BE2C (cell line): ENCODE measurements around the gene PLEKHD1.

Source experiments
- DNase-seq: peaks from one replicate; pipeline ENCODE4 v3.0.0-alpha.2; 2020
- H3K27me3 ChIP-seq: fragments of 250-450 bp; sonication (Bioruptor Pico); 2 replicates; pipeline ENCODE4 v1.5.1; 2020; ENCODE audit warnings: mild to moderate bottlenecking
- H3K36me3 ChIP-seq: fragments of 250-450 bp; sonication (Bioruptor Pico); 2 replicates; pipeline ENCODE4 v1.5.1; 2020; ENCODE audit warnings: mild to moderate bottlenecking
- H3K4me1 ChIP-seq: fragments of 250-450 bp; sonication (Bioruptor Pico); 2 replicates; pipeline ENCODE4 v1.5.1; 2020
- H3K4me3 ChIP-seq: 2 replicates; pipeline ENCODE4 v1.5.1; 2011; ENCODE audit warnings: low read depth, low read length
- H3K9me3 ChIP-seq: fragments of 250-450 bp; sonication (Bioruptor Pico); 2 replicates; pipeline ENCODE4 v1.5.1; 2020
- CTCF ChIP-seq: IDR thresholded peaks from 2 replicates; pipeline ENCODE4 v1.5.1; 2012; ENCODE audit warnings: mild to moderate bottlenecking, low read depth, low read length

PLEKHD1 gene

GRCh38 chr14:69573831-69574262 is 89.3 kb downstream of the PLEKHD1 start:
- H3K36me3 ChIP-seq, result no peaks in the 10 kb centered on the region
- no peaks in the 10 kb centered on the region for H3K9me3 ChIP-seq
- peaks cover 20% of the 10 kb centered on the region for H3K27me3 ChIP-seq
- H3K4me1 ChIP-seq, result no peaks in the 10 kb centered on the region; the same call in 1 of the 2 replicates
- TF ChIP-seq CTCF, result no peak
- peak overlapping the region; percentile 61 for H3K4me3 ChIP-seq
- peak; percentile 53 for DNase-seq

GRCh38 chr14:69574263-69574953 is 89.9 kb downstream of the PLEKHD1 start, which contains the start of gene CCDC177:
TSS of gene CCDC177 (minus strand) at chr14:69574871. CDS start at chr14:69573622, 1,249 bp downstream.
- DNase-seq, result peak; percentile 80
- peak; percentile 97 for TF ChIP-seq CTCF
- Histone ChIP-seq H3K9me3 (no peaks in the 10 kb centered on the region), H3K4me3 (peak within 1 kb of the TSS; percentile 61), H3K36me3 (no peaks in the 10 kb centered on the region), H3K4me1 (no peaks in the 10 kb centered on the region; the same call in 1 of the 2 replicates), H3K27me3 (peaks cover 24% of the 10 kb centered on the region)

- Histone ChIP-seq H3K36me3 (no peaks in the 10 kb centered on the region), H3K9me3 (no peaks in the 10 kb centered on the region), H3K27me3 (peaks cover 27% of the 10 kb centered on the region), H3K4me3 (peak overlapping the region; percentile 61), H3K4me1 (no peaks in the 10 kb centered on the region; the same call in 1 of the 2 replicates)
- no peak for DNase-seq
- no peak for TF ChIP-seq CTCF
Measured at GRCh38 chr14:69574954-69575295, 90.4 kb downstream of the PLEKHD1 start.

- no peaks in the 10 kb centered on the region for H3K36me3 ChIP-seq
- no peaks in the 10 kb centered on the region for H3K4me1 ChIP-seq
- TF ChIP-seq CTCF, result no peak
- DNase-seq, result no peak
- H3K9me3 ChIP-seq, result no peaks in the 10 kb centered on the region
- H3K27me3 ChIP-seq, result peaks cover 29% of the 10 kb centered on the region
- no peak overlapping the region for H3K4me3 ChIP-seq
Measured at GRCh38 chr14:69579476-69579875, 94.9 kb downstream of the PLEKHD1 start.

GRCh38 chr14:69580009-69580577 is 95.6 kb downstream of the PLEKHD1 start:
- no peak overlapping the region for H3K4me3 ChIP-seq
- no peaks in the 10 kb centered on the region for H3K36me3 ChIP-seq
- DNase-seq, result peak; percentile 51
- peaks cover 29% of the 10 kb centered on the region for H3K27me3 ChIP-seq
- no peaks in the 10 kb centered on the region for H3K9me3 ChIP-seq
- TF ChIP-seq CTCF, result peak; percentile 72
- H3K4me1 ChIP-seq, result no peaks in the 10 kb centered on the region
